Muscle layer of duodenum (tissue), 2 donors: ENCODE data around the gene TEX30.

Experiments
- H3K27ac ChIP-seq: one replicate; pipeline ENCODE4 v1.7.0; 2013; ENCODE audit warnings: mild to moderate bottlenecking, low read length
- H3K27me3 ChIP-seq: one replicate; pipeline ENCODE4 v1.7.0; 2013; ENCODE audit warnings: low read depth, mild to moderate bottlenecking, control low read depth, low read length
- H3K36me3 ChIP-seq, 2 donors: one replicate each; pipeline ENCODE4 v1.7.0; 2013; ENCODE audit warnings: low read length in 2 of 2, control low read depth in 1 of 2, mild to moderate bottlenecking in 1 of 2; ENCODE audit not compliant: insufficient read depth in 2 of 2, control insufficient read depth in 1 of 2
- H3K4me1 ChIP-seq, 2 donors: one replicate each; pipeline ENCODE4 v1.7.0; 2013; ENCODE audit warnings: low read length in 2 of 2, mild to moderate bottlenecking in 2 of 2, control low read depth in 1 of 2, moderate library complexity in 1 of 2; ENCODE audit not compliant: insufficient read depth in 2 of 2, control insufficient read depth in 1 of 2
- H3K4me3 ChIP-seq, 2 donors: one replicate each; pipeline ENCODE4 v1.7.0; 2013; ENCODE audit warnings: low read length in 2 of 2, low read depth in 1 of 2, mild to moderate bottlenecking in 1 of 2
- H3K9me3 ChIP-seq, 2 donors: one replicate each; pipeline ENCODE4 v1.7.0; 2013; ENCODE audit warnings: low read length in 2 of 2, control low read depth in 1 of 2, mild to moderate bottlenecking in 1 of 2; ENCODE audit not compliant: control insufficient read depth in 1 of 2
- donor health status: healthy.

The TEX30 gene

DNA sequence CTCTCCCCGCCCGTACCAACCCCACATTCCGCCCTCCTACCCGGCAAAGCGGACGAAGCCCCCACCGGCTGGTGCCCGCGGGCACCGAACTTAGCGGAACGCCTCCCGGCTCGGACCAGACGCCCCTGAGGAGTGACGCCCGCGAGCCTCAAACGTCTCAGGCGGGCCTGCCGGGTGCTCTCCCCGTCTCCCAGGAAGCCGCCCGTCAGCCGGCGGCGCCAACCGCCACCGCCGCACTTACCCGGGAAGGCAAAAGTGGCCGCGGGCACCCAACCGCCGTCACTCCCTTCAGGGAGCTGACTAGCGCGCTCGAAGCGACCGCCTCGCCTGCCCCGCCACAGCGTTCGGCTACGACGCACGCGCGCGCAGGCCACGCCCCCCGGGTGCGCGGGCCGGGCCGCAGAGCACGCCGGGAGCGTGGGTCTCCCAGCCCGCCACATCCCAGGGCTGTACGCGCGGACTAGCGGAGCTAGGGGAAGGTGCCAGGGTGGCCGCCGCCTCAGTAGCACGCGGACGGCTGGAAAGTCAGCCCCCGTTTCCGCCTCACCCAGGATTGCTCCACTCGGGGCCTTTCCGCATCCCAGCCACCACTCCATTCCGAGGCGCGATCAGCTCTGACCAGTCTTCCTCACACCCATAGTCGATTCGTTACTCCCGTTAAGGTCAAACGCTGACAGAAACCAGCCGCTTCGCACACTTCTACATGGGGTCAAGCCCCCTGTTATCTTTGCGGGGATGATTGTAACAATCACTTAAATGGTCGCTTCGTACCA is at the start of gene TEX30:
Gene TEX30, minus strand, starts transcription at position 346 of the 773 bp plus-strand sequence. CDS start 3,760 bp downstream, outside the sequence.
- Histone ChIP-seq H3K9me3 (no peaks in the 10 kb centered on the region), H3K4me1 (peaks cover 0 to 11% of the 10 kb centered on the region in 2 donors), H3K27ac (peak within 1 kb of the TSS; percentile 83), H3K36me3 (no peaks in the 10 kb centered on the region), H3K4me3 (peak within 1 kb of the TSS; percentile 77 to 89), H3K27me3 (no peaks in the 10 kb centered on the region)

DNA sequence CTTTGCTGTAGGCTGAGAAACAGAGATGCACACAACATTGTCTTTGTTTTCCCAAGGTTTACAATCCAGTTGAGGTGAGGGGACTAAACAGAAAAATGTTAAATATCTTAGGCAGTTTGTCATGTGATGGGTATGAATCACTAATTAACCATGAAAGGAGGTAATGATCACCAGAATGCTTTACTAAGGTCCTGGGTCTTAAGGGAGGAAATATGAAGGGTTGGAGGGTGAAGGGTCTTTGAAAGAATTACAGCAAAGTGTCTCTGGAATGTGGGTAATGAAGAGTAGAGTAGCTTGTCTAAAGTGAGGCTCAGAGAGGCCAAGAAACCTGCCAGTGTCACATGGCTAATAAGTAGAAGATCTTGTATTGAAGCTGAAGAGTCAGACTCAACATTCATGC is 44.3 kb upstream of the TEX30 start:
- Histone ChIP-seq H3K9me3 (no peaks in the 10 kb centered on the region), H3K36me3 (peaks cover 9 to 28% of the 10 kb centered on the region in 2 donors), H3K27ac (no peak overlapping the region), H3K4me1 (no peaks in the 10 kb centered on the region), H3K4me3 (no peak overlapping the region), H3K27me3 (no peaks in the 10 kb centered on the region)

DNA sequence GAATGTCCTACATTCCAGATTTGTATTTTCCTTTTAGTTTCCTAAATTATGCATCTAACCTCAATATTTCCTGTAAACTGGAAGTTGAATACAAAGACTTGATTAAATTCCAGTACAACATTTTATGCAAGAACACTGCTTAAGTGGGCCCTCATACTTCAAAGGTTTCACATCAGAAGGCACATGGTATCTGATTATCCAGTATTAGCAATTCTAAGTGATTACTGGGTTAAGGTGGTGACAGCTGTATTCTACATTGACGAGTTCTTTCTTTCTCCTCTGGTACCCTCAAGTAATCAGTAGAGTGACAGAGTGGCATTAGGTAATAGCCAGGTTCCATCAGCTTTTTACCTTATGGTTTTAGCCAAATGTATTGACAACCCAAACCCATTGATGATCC is 43.7 kb upstream of the TEX30 start:
- Histone ChIP-seq H3K27me3 (no peaks in the 10 kb centered on the region), H3K36me3 (peaks cover 7 to 22% of the 10 kb centered on the region in 2 donors), H3K4me3 (no peak overlapping the region), H3K4me1 (no peaks in the 10 kb centered on the region), H3K27ac (no peak overlapping the region), H3K9me3 (no peaks in the 10 kb centered on the region)

- no peak overlapping the region for H3K4me3 ChIP-seq
- H3K4me1 ChIP-seq, result no peaks in the 10 kb centered on the region
- peaks cover 0 to 2% of the 10 kb centered on the region in 2 donors for H3K9me3 ChIP-seq
- peaks cover 2 to 16% of the 10 kb centered on the region in 2 donors for H3K36me3 ChIP-seq
- H3K27me3 ChIP-seq, result no peaks in the 10 kb centered on the region
- H3K27ac ChIP-seq, result no peak overlapping the region
Measured at GRCh38 chr13:102816708-102817107, 43.1 kb upstream of the TEX30 start.

DNA sequence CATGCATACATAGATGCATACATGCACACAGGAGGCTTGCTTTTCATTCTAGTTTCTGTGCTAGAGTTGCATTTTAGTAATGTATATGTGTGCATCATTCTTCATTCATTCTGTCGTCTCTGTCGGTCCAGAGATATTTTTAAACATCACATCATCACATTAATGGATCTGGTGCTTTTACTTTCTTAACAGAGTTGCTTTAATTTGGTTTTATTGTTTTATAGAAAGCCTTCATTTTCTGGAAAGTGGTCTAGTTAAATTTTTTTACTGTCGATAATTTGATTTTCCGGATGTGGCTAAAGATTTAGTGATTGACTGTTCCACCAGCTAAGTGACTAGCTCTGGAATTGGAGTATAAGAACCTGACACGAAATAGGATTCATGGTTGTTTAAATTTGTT is 42.2 kb upstream of the TEX30 start:
- Histone ChIP-seq H3K27ac (no peak overlapping the region), H3K4me3 (no peak overlapping the region), H3K27me3 (no peaks in the 10 kb centered on the region), H3K9me3 (peaks cover 0 to 4% of the 10 kb centered on the region in 2 donors), H3K36me3 (peaks cover 0 to 20% of the 10 kb centered on the region in 2 donors), H3K4me1 (no peaks in the 10 kb centered on the region)

- H3K9me3 ChIP-seq, result peaks cover 0 to 4% of the 10 kb centered on the region in 2 donors
- no peaks in the 10 kb centered on the region for H3K27me3 ChIP-seq
- H3K4me1 ChIP-seq, result no peaks in the 10 kb centered on the region
- peaks cover 0 to 19% of the 10 kb centered on the region in 2 donors for H3K36me3 ChIP-seq
- no peak overlapping the region for H3K4me3 ChIP-seq
- no peak overlapping the region for H3K27ac ChIP-seq
Measured at GRCh38 chr13:102814793-102815192, 41.2 kb upstream of the TEX30 start.

DNA sequence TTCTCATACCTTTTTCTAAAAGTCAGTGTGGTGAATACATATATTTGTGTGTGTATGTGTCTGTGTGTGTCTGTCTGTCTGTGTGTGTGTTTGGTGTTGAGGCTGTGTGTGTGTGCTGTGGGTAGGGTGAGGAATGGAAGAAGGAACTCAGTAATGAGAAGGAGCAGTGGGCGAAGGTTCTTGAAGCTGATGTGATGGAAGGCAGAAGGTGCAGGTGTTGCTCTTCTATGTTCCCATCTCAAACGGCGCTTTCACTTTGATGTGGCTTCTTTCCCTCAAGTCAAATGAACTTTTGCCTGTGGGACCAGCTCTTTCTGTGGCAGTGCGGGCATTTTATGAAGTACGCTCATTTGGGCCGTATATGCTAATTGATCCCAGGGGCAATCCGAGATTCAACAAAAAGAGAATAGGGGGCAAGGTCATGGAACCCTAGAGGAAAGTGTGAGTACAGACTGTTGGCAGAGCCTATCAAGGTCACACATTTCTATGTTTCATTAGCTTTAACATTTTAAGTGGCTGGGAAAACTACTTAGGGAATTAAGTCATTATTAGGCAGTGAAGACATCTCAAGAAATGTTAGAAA is 40.5 kb upstream of the TEX30 start:
- no peaks in the 10 kb centered on the region for H3K27me3 ChIP-seq
- no peaks in the 10 kb centered on the region for H3K4me1 ChIP-seq
- peaks cover 0 to 4% of the 10 kb centered on the region in 2 donors for H3K9me3 ChIP-seq
- no peak overlapping the region for H3K27ac ChIP-seq
- H3K36me3 ChIP-seq, result peaks cover 0 to 14% of the 10 kb centered on the region in 2 donors
- no peak overlapping the region for H3K4me3 ChIP-seq

GRCh38 chr13:102812611-102813287 is 39.2 kb upstream of the TEX30 start:
- peaks cover 0 to 12% of the 10 kb centered on the region in 2 donors for H3K36me3 ChIP-seq

GRCh38 chr13:102807699-102808098 is 34.1 kb upstream of the TEX30 start:
- no peaks in the 10 kb centered on the region for H3K27me3 ChIP-seq
- H3K4me3 ChIP-seq, result no peak overlapping the region
- H3K9me3 ChIP-seq, result peaks cover 0 to 4% of the 10 kb centered on the region in 2 donors
- no peaks in the 10 kb centered on the region for H3K4me1 ChIP-seq
- no peak overlapping the region for H3K27ac ChIP-seq
- H3K36me3 ChIP-seq, result peaks cover 0 to 8% of the 10 kb centered on the region in 2 donors

More at GRCh38 chr13:102812611-102813287, 39.2 kb upstream of the TEX30 start:
- H3K9me3 ChIP-seq, result peaks cover 0 to 4% of the 10 kb centered on the region in 2 donors
- H3K27me3 ChIP-seq, result no peaks in the 10 kb centered on the region
- no peaks in the 10 kb centered on the region for H3K4me1 ChIP-seq
- no peak overlapping the region for H3K27ac ChIP-seq
- no peak overlapping the region for H3K4me3 ChIP-seq

GRCh38 chr13:102805680-102806079 is 32.1 kb upstream of the TEX30 start:
- Histone ChIP-seq H3K36me3 (peaks cover 0 to under 1% of the 10 kb centered on the region in 2 donors), H3K4me3 (no peak overlapping the region), H3K27ac (no peak overlapping the region), H3K4me1 (peaks cover 0 to 3% of the 10 kb centered on the region in 2 donors), H3K9me3 (no peaks in the 10 kb centered on the region), H3K27me3 (no peaks in the 10 kb centered on the region)
